Mononuclear cell (primary cell): ENCODE results near the gene XPA. TPM values are rescaled to one million over a fixed set of nuclear protein-coding genes. Genes with fewer than 3 reads are reported as not detected.
"Not testable (repeated sequence)": the region's sequence is repeated elsewhere in the genome, so short reads cannot be mapped to it uniquely, and the experiment has no call there.

Experiments
- H3K27me3 ChIP-seq: 2 replicates; pipeline ENCODE4 v1.6.0; 2011; ENCODE audit warnings: low read length, control low read depth; ENCODE audit not compliant: insufficient read depth
- H3K4me1 ChIP-seq: 2 replicates; pipeline ENCODE4 v1.5.1; 2011; ENCODE audit warnings: mild to moderate bottlenecking, low read length, control low read depth; ENCODE audit not compliant: insufficient read depth
- H3K4me3 ChIP-seq: 2 replicates; pipeline ENCODE4 v1.5.1; 2011; ENCODE audit warnings: mild to moderate bottlenecking, low read length, moderate library complexity
- H3K9me3 ChIP-seq: 2 replicates; pipeline ENCODE4 v1.5.1; 2011; ENCODE audit warnings: low read depth, mild to moderate bottlenecking, control low read depth, low read length
- total RNA-seq: library from RNA; depleted of rRNA; stranded (reverse); fragments of >200 nt; gene quantifications from one replicate; pipeline ENCODE4 v1.2.3, GENCODE V29; 2012

XPA gene
- total RNA-seq = 20.5 TPM

DNA sequence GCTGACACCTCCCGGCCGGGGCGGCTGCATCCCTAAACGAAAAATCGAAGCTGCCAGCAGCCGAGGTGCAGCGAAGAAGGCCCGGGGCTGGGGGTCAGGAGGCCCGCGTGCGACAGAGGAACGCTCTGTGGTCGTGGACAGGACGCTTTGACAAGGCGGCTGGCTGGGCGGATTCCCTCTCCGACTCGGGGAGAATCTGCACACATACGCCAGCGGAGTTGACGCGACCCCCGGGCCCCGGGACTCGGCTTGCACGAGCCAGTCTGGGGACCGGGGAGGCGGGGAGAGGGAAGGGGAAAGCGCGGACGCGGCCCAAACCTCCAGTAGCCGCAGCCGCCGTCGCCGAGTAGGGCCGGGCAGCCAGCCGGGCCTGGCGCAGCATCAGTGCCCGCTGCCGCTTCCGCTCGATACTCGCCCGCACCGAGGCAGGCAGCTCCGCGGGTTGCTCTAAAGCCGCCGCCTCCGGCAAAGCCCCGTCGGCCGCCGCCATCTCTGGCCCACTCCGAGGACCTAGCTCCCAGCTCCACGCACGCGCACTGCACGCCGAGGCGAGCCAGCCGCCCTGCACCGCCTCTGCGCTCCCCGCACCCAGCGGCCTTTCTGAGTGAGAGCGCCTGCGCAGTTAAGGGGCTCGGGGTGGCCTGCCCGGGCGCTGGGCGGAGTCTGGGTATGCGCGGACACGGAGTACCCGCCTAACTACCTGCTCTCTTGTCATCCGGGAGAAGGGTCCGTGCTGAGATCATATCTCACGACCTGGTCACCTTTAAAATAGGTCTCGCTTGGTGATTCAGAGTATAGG, at the start of gene XPA:
XPA (minus strand) TSS at position 538 of the 799 bp plus-strand sequence; CDS start at position 490, 48 bp downstream.
- H3K4me3 ChIP-seq = peak within 1 kb of the TSS; percentile 75
- H3K9me3 ChIP-seq = no peaks in the 10 kb centered on the region
- H3K27me3 ChIP-seq = no peaks in the 10 kb centered on the region
- H3K4me1 ChIP-seq = peaks cover 48% of the 10 kb centered on the region

DNA sequence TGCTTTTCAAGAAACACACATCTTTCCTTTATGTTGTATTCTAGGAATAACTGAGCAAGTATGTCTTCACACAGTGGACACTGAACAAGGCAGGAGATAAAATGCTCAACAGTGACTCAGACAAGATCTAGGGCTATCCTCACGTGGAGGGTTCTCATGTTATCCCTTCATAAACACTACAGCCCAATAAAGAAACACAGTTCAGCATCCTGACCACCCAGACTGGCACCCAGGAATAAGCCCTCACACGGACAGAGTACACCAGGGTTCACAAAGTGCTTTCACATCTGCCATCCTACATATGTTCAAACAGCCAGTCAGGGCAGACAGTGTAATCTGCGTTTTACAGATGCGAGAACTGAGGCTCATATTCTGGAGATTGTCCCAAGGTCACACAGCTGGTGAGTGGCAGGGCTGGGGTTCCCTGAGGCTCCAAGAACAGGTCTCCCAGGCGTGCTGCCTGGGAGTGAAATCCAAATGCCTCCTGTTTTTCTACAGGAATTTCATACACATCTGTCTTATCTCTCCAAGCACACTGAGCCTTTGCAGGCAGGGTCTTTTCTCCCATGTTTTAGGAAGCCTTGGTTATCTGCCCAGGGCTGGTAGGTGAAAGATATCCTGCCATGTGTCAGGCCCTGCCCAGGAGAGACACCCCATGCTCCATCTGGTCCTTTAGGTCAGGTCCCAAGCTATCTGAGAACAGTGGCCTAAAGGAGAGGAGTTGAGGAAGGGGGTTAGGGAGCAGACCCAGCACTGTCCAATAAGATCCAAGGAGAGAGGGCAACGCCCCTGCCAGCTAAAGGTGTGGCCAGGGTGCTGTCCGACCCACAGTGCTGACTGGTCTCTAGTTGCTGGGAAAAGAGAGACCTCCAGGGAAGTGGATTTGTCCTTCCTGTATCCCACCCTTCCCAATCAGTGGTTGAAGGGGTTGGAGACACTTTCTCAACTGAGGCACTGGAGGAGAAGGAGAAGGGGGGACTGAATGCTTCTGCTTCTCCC, 47.9 kb upstream of the XPA start:
- Histone ChIP-seq H3K27me3 (peaks cover 40% of the 10 kb centered on the region), H3K4me3 (no peak overlapping the region), H3K9me3 (peaks cover 4% of the 10 kb centered on the region), H3K4me1 (peaks cover 7% of the 10 kb centered on the region)

DNA sequence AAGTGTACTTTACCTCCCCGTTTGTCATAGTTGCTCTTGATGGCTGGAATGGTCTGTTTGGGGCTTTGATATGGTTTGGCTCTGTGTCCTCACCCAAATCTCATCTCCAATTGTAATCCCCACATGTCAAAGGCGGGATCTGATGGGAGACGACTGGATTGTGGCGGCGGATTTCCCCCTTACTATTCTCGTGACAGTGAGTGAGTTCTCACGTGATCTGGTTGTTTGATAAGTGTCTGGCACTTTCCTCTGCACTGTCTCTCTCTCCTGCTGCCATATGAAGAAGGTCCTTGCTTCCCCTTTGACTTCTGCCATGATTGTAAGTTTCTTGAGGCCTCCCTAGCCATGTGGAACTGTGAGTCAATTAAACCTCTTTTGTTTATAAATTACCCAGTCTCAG, 46.9 kb upstream of the XPA start:
- H3K27me3 ChIP-seq = peaks cover 50% of the 10 kb centered on the region
- not testable (repeated sequence) for H3K4me1 ChIP-seq, H3K4me3 ChIP-seq, H3K9me3 ChIP-seq

DNA sequence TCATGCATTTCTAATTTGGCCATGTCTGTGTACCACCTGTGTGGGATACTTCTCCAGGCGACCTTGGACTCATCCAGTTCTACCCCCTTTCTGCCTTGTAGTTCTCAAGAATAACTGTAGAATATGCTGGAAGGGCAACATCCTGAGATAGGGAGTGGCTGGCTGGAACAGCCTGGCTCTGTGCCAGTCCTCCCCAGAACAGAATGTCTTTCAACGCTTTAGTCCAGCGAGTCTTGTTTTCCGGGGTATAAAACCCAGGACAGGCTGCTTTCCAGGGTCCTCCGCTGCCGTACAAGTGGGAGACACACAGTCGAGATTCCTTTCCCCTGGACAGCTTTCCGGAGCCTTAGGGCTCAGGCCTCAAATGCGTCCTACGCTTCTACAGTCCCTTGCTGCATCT, 45.4 kb upstream of the XPA start:
- Histone ChIP-seq H3K27me3 (peaks cover 57% of the 10 kb centered on the region), H3K4me3 (no peak overlapping the region), H3K4me1 (peaks cover 7% of the 10 kb centered on the region), H3K9me3 (peaks cover 4% of the 10 kb centered on the region)

DNA sequence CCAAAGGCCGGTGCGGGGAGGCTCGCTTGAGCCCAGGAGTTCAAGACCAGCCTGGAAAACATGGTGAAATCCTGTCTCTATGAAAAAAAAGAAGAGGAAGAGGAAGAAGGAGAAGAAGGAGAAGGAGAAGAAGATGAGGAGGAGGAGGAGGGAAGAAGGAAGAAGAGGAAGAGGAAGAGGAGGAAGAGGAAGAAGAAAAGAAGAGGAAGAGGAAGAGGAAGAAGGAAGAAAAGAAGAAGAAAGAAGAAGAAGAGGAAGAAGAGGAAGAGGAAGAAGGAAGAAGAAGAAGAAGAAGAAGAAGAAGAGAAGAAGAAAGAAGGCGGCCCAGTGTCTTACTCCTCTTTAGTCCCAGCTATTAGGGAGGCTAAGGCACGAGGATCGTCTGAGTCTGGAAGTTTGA, 44.8 kb upstream of the XPA start:
- Histone ChIP-seq H3K4me3 (no peak overlapping the region), H3K9me3 (peaks cover 4% of the 10 kb centered on the region), H3K27me3 (peaks cover 56% of the 10 kb centered on the region)

DNA sequence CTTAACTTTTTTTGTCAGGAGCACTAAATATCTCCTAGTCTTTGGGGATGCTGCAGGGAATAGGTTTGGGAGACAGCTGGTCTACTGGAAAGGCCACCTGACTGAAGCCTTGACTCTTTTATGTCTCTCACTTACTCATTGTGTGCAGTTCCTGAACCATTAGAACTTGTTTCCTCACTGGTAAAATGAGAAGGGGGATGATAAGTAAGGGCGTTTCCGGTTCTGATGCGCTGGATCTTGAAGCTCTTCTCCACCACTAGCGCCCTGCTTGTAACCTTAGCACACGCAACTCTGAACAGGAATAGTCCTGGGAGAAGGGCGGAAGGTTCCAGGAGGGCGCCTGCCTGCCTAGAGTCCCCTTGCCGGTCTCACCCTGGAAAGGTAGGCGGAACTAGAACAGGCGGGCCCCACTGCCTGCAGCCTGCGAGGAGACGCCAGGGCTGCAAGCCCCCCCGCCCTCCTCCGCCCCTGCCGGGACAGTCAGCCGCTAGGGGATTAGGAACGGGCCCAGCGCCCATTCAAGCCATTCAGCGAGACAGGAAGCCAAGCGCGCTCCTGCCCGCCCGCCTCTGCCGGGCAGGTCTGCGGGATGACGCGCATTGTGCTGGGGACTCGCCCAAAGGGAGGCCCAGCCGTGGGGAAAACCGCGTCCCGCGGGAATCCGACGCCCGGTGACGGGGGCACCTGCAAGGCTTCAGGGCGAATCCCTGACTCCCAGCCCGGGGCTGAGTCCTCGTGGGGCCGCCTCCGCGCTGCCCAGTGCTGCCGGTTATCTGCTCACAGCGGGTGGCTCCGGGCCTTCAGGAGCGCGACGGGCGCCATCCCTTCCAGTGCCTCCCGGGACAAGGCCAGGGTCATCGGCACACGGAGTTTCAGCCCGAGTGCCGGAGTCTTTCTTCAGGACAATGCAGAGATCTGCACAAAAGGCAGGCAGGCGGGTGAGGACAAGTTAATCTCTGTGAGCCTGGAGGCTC, 44.0 kb upstream of the XPA start:
- H3K4me1 ChIP-seq = peaks cover 7% of the 10 kb centered on the region
- peaks cover 59% of the 10 kb centered on the region for H3K27me3 ChIP-seq
- H3K9me3 ChIP-seq = peaks cover 4% of the 10 kb centered on the region
- H3K4me3 ChIP-seq = no peak overlapping the region

More for the DNA sequence above, 44.8 kb upstream of the XPA start:
- peaks cover 7% of the 10 kb centered on the region for H3K4me1 ChIP-seq

DNA sequence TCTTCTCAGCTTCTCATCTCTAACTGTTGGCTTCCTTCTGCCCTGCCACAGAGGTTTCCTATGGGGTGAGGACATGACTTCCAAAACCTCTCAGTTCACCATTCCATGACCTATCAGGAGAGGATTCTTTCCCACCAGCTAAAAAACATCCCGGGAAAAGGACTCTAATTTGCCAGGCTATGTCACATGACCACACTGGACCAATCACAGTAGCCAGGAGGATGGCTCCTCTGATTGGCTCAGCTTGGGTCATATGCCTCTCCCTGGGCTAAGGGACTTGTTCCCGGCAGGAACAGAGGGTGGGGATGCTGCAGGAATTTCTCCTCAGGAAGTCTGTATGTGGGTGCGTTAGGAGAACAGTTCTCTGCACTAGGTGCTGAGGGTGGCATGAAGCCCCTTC, 40.3 kb upstream of the XPA start:
- Histone ChIP-seq H3K9me3 (no peaks in the 10 kb centered on the region), H3K27me3 (peaks cover 40% of the 10 kb centered on the region), H3K4me1 (peaks cover 7% of the 10 kb centered on the region), H3K4me3 (no peak overlapping the region)

DNA sequence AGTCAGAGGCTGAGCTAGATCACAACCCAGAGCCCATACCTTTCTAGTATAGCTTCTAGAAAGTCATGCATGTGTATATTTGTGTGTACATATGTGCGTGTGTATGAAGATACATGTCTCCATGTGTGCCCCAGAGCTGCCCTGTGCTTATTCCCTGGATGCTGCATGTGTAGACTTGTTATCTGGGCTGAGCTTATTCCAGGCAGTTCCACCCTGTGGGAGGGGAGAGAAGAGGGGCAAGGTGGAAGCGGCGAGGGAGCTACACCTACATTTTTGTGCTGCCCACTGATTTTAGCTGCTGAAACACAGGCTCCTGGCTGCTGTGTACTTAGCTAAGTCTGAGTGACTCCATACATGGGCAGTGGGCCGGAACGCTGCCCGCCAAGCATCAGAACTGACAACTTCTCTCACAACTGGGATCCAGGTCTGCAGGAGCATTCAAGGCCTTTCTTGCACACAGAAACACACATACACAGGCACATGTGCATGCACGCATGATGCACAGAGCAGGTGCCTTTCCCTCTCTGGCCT, 38.0 kb upstream of the XPA start:
- H3K4me3 ChIP-seq = no peak overlapping the region
- no peaks in the 10 kb centered on the region for H3K9me3 ChIP-seq
- H3K4me1 ChIP-seq = no peaks in the 10 kb centered on the region
- H3K27me3 ChIP-seq = peaks cover 22% of the 10 kb centered on the region

DNA sequence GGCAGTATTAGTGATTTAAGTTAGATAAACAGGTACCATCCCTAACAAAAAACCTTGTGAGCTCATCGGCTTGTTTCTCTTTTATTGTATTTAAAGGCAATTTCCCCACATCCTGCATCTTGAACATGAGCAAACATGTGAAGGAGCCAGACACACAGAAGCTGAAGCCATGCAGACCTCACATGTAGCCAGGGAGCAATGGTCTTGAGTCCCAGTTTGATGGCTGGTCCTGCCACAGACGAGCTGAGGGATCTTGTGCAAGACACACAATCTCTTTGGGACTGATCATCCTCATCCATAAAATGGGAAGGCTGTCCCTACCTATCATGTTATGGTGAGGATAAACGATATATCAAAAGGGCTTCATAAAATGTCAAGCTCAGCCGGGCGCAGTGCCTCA, 29.6 kb upstream of the XPA start:
- Histone ChIP-seq H3K9me3 (no peaks in the 10 kb centered on the region), H3K27me3 (no peaks in the 10 kb centered on the region), H3K4me1 (no peaks in the 10 kb centered on the region), H3K4me3 (no peak overlapping the region)

DNA sequence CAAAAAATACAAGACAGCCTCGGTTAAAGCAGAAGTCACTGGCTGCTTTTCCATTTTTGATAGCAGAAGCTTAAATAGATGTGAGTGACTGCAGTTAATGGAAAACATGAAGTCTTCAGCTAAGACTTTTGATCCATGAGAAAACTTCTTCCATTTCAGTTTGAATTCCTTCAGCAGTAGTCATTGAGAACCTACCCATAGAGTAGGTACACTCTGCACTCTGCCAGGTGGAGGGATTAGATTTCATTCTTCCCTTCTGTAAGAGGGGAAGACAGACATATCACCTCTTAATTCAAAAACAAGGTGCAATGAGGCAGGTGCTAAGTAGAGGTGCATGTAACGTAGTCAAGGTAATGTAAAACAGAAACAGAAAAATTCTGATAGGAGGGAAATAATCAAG, 26.7 kb upstream of the XPA start:
- no peak overlapping the region for H3K4me3 ChIP-seq
- H3K9me3 ChIP-seq = no peaks in the 10 kb centered on the region
- H3K27me3 ChIP-seq = peaks cover 5% of the 10 kb centered on the region
- no peaks in the 10 kb centered on the region for H3K4me1 ChIP-seq

DNA sequence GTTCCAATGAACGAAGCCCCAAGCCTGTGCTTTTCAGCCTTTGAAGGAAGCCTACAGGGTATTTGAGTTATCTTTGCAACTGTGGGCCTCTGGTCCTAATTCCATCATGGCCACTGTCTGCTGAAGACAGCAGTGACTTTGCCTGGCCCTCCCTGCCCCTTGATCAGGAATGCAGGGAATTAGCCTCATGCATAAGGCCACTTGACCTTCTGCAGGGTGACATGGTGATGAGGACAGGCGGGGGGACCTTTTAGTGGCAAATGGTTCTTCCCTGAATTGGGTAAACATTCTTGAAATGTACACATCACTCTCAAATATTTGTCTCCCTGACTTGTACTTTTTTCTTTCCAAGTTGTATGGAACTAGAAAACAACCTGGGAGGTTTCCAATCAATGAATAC, 25.2 kb upstream of the XPA start:
- H3K4me3 ChIP-seq = no peak overlapping the region
- H3K4me1 ChIP-seq = no peaks in the 10 kb centered on the region

DNA sequence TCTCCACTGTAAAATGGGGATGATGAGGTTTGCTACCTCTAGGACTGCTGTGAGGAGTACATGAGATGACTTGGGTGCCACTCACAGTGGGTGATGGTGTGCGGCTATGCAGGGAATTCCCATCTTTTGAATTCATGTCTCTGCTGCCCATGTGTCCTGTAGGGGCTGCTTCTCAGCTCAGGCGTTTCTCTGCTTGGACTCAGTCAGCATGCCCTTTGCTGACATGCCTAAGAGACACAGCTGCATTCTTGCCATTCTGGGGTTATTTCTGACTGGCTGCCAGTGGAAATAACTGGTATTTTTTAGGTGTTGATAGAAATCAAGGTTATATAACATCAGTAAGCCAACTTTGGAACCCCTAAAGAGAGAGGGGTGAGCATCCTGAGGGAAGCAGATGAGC, 24.3 kb upstream of the XPA start:
- peaks cover 5% of the 10 kb centered on the region for H3K27me3 ChIP-seq
- H3K9me3 ChIP-seq = no peaks in the 10 kb centered on the region
- no peak overlapping the region for H3K4me3 ChIP-seq
- H3K4me1 ChIP-seq = no peaks in the 10 kb centered on the region

More for the DNA sequence above, 25.2 kb upstream of the XPA start:
- Histone ChIP-seq H3K27me3 (peaks cover 5% of the 10 kb centered on the region), H3K9me3 (no peaks in the 10 kb centered on the region)

DNA sequence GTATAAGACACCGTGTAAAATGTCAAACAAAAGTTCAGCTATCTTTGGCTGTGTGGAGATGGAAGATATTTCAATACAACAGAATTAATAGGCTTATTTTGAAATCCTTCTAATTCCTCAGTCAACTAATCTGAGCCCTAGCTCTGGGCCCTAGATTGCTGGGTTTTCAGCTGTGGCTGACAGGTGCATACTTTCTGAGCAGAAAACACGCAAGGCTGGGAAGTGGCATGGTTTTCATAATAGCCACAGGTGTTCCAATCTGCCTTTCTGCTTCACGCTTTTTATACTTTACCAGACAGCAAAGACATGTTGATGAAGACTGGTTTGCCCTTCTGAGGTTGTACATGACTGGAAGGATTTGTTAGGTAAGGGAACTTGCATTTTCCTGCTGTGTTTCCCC, 20.7 kb upstream of the XPA start:
- no peaks in the 10 kb centered on the region for H3K4me1 ChIP-seq
- H3K4me3 ChIP-seq = no peak overlapping the region
- no peaks in the 10 kb centered on the region for H3K9me3 ChIP-seq
- H3K27me3 ChIP-seq = peaks cover 5% of the 10 kb centered on the region

DNA sequence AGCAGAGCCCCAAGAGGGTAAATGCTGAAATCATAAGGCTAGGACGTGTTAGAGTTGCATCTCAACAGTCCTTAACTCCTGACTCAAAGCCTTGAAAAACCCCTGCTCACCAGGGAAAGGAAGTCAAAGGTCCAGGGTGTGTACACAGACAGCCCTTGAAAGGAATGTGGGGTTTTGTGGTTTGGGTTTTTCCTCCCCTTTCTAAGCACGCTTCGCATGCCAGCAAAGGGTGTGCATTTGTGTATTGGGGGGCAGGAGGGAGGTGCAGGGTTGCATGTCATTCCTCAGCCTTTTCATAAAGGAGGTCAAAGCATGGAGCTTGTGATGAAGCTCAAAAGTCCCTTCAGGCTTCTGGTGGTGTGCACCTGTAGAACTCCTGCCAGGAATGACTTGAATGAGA, 17.3 kb upstream of the XPA start:
- no peak overlapping the region for H3K4me3 ChIP-seq
- H3K9me3 ChIP-seq = no peaks in the 10 kb centered on the region
- peaks cover 11% of the 10 kb centered on the region for H3K4me1 ChIP-seq
- peaks cover 10% of the 10 kb centered on the region for H3K27me3 ChIP-seq
